Inferior parietal cortex (tissue), 1 donor: Measurements from ENCODE around the gene PKD2.
"Not testable (repeated sequence)": the region's sequence is repeated elsewhere in the genome, so short reads cannot be mapped to it uniquely, and the experiment has no call there.

Experiments used
- DNase-seq: peaks from one replicate; pipeline ENCODE4 v3.0.0-alpha.2; 2016; ENCODE audit errors: extremely low spot score

PKD2 gene

GRCh38 chr4:88070031-88070430, 62.6 kb downstream of the PKD2 start:
- no peak for DNase-seq

- DNase-seq = no peak
Measured at GRCh38 chr4:88075336-88075735, 67.9 kb downstream of the PKD2 start.

- no peak for DNase-seq
Measured at GRCh38 chr4:88077911-88078524, 70.6 kb downstream of the PKD2 start.

- DNase-seq = no peak
Measured at GRCh38 chr4:88078579-88078978, 71.1 kb downstream of the PKD2 start.

- DNase-seq = no peak
Measured at GRCh38 chr4:88080626-88081025, 73.2 kb downstream of the PKD2 start.

- no peak for DNase-seq
Measured at GRCh38 chr4:88087004-88087403, 79.6 kb downstream of the PKD2 start.

GRCh38 chr4:88090898-88091297, 83.5 kb downstream of the PKD2 start:
- no peak for DNase-seq

- DNase-seq = no peak
Measured at GRCh38 chr4:88091378-88091777, 83.9 kb downstream of the PKD2 start.

- DNase-seq = no peak
Measured at GRCh38 chr4:88093874-88094273, 86.4 kb downstream of the PKD2 start.

GRCh38 chr4:88097301-88097700, 89.9 kb downstream of the PKD2 start:
- DNase-seq = no peak

- DNase-seq = no peak
Measured at GRCh38 chr4:88097781-88098180, 90.3 kb downstream of the PKD2 start.

GRCh38 chr4:88098993-88099752, 91.7 kb downstream of the PKD2 start:
- DNase-seq = no peak

- no peak for DNase-seq
Measured at GRCh38 chr4:88101165-88101564, 93.7 kb downstream of the PKD2 start.

GRCh38 chr4:88102026-88102425, 94.6 kb downstream of the PKD2 start:
- no peak for DNase-seq

GRCh38 chr4:88104902-88105610, 97.6 kb downstream of the PKD2 start:
- DNase-seq = no peak

GRCh38 chr4:88106205-88106604, 98.8 kb downstream of the PKD2 start:
- no peak for DNase-seq

- no peak for DNase-seq
Measured at GRCh38 chr4:88107406-88108107, 100.1 kb downstream of the PKD2 start.

- not testable (repeated sequence) for DNase-seq
Measured at GRCh38 chr4:88108108-88108465, 100.7 kb downstream of the PKD2 start.

- no peak for DNase-seq
Measured at GRCh38 chr4:88108747-88109122, 101.3 kb downstream of the PKD2 start.

GRCh38 chr4:88109123-88109881, 101.9 kb downstream of the PKD2 start:
- no peak for DNase-seq

GRCh38 chr4:88110826-88111225, 103.4 kb downstream of the PKD2 start:
- no peak for DNase-seq

- DNase-seq = no peak
Measured at GRCh38 chr4:88112856-88113255, 105.4 kb downstream of the PKD2 start.
